GM18868 (cell line): ENCODE results near the gene LMBR1.
A peak's percentile ranks its signal among the peaks of the same experiment; 100 is the strongest.
"Not testable (repeated sequence)": the region's sequence is repeated elsewhere in the genome, so short reads cannot be mapped to it uniquely, and the experiment has no call there.

Source experiments
- ATAC-seq: cut with Tn5 transposase; IDR thresholded peaks from one replicate; pipeline ENCODE4 v1.9.1; 2021; ENCODE audit warnings: mild to moderate bottlenecking, moderate library complexity; ENCODE audit not compliant: unreplicated experiment

The LMBR1 gene

DNA sequence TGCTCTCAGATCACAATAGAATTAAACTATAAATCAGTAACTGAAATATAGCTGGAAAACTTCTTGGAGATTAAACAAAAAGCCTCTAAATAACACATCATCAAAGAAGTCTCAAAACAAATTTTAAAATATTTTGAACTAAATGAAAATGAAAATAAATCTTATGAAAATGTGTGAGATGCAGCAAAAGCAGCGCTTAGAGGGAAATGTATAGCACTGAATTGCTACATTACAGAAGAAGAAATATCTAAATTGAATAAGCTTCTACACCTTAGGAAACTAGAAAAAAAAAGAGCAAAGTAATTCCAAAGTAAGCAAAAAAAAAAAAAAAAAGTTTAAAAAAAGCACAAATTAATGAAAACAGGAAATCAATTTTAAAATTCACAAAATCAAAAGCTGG is 35.2 kb downstream of the LMBR1 start:
- no peak for ATAC-seq

DNA sequence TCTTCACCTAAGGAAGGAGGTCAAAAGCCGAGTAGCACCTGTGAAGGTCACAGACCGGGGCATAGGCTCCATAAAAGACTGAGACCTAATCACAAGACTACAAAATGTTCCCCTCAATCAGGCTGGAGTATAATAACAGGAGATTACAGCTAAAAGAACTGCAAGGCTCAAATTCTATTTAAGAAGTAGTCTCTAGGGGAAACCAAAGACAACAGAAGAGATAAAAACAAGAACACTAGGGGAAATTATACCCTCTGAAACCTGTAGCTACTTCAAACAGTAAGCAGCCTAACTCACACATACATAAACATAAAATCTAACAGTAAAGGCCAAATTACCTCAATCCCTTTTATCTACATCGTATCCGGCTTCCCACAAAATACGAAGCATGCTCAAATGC is 38.3 kb downstream of the LMBR1 start:
- no peak for ATAC-seq

DNA sequence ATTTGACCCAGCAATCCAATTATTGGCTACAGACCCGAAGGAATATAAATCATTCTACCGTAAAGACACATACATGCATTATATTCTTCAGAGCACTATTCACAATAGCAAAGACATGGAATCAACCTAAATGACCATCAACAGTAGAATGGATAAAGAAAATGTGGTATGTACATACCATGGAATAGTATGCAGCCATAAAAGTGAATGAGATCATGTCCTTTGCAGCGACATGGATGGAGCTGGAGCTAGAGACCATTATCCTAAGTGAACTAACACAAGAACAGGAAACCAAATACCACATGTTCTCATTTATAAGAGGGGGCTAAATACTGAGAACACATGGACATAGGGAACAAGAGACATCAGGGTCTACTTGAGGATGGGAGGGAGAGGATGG is 44.0 kb downstream of the LMBR1 start:
- no peak for ATAC-seq

DNA sequence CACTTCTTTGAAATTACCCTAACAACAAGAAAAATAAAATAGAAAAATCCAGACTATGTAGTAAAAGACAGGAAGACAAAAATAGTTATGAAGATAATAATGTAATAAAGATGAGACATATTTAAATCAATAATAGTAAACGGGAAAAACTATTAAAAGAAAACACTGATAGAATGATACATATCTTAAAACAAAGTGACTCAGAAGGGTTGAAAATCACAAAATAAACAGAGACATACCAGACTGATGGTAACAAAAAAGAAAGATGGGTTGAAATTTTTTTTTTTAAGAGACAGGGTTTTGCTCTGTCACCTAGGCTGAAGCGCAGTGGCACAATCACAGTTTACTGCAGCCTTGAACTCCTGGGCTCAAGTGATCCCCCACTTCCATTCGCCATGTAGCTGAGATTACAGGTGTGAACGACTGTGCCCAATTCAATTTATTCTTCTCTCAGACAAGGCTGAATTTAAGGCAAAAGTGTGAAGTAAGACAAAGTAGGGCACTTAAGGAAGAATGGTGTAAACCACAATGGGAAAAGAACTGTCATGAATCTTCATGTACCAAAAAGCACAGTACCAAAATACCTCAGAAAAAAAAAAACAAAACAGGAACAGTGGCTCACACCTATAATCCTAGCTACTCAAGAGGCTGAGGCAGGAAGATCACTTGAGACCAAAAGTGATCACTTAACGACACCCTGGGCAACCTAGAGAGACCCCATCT is 47.4 kb downstream of the LMBR1 start:
- no peak for ATAC-seq

DNA sequence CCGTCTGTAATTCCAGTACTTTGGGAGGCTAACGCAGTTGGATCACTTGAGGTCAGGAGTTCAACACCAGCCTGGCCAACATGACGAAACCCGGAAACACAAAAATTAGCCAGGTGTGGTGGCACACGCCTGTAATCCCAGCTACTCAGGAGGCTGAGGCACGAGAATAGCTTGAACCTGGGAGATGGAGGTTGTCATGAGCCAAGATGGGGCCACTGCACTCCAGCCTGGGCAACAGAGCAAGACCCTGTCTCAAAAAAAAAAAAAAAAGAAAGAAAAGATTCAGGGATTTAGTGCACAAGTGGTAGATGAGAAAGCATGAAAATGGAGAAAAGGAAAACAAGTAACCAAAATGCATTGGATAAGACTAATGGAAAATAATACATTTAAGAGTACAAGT is 49.4 kb downstream of the LMBR1 start:
- not testable (repeated sequence) for ATAC-seq

DNA sequence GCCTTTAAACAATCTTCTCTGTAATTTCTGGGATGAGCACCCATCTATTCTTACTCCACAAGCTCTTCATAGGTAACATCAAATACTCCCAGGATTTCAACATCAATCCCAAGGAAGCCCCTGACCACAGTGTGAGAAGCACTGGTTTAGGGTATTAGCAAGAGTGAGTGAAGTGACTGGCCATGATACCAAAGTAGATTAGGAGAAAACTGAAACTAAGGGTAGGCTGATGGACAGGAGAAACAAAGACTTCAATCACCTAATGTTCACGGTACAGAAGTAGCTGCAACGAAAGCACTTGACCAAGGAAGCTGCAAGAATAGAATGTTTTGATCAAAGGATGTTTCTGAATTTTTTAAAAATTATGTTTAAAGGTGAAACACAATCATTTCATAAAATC is 49.8 kb downstream of the LMBR1 start:
- no peak for ATAC-seq

DNA sequence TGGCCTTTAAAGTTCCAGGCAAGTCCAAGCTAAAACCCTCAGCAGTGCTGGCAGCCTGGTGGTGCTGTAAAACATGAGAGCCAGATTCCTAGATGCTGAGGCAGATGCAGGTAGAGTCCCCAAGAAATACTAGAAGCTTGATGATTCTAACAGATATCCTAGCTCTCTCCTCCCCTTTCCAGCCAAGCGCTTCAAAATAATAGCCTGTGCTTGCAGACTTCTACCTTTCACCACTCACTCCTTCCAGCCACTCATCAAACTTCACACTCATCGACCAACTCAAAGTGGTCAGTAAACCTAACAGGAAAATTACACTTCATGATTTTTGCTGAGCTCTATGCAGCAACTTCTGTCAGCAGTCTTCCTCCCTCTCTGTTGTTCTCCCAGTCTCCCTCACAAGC is 50.2 kb downstream of the LMBR1 start:
- ATAC-seq: no peak

DNA sequence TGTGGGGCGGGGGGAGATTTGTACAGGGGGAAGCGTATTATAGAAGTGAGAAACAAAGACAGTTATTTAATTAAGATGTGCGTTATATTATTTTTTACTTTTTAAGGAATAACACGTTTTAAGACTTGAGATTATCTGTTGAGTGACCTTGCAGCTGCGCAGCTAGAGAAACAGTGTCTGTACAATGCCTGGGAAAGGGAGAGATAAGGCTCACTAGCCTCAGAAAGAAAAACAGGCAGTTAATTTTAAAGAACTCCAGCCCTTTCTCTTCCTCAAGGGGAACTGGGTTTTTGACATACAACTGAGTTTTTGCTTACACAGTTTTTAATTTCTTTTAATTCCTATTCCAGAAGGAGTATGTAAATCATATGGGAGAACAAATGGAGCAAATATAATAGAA is 50.7 kb downstream of the LMBR1 start:
- ATAC-seq: no peak

DNA sequence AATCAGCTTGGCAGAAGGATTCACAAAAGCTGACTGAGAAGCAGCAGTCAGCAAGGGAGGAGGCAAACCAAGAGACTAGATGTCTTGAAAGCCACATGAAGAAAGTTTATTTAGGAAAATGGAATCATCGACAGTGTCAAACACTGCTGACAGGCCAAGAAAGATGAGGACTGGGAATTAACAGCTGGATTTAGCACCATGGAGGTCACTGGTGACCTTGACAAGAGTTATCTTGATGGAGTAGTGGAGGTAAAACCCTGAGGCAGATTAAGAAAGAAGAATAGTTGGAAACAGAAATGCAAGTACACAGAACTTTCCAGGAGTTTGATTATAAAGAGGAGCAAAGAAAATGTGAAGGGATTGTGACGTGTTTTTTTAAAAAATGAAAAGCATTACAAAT is 51.5 kb downstream of the LMBR1 start:
- no peak for ATAC-seq

DNA sequence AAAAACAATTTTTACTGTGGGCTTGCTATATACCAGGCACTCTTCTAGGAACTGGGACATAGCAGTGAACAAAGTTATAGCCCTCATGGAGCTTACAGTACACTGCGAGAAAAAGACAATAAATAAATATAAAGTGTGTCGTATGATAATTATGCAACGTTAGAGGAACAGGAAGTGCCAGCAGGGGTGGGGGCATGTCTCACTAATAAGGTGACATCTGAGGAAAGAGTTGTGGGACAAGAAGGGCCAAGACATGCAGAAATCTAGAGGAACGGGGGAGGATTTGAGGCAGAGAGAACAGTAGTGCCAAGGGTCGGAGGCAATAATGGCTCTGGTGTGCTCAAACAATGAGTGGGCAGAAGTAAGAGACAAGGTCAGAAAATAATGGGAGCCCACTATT is 52.8 kb downstream of the LMBR1 start:
- ATAC-seq: no peak

DNA sequence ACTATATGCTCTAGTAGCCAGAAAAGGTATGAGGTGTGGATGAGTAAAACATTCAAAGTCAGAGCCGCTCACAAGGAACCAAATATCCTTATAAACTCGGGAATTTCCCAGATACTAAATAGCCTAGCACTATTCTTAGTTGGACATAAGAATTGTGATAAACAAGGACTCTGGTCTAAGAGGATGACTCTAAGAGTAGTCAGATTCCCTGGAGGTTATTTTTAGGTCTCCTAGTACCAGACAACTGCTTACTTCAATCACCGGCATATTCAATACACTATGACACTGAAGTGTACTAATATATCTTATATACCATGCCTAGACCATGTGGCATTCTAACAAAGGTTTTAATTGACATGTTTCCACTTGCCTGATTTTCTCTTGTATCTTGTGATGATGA is 56.5 kb downstream of the LMBR1 start:
- no peak for ATAC-seq

DNA sequence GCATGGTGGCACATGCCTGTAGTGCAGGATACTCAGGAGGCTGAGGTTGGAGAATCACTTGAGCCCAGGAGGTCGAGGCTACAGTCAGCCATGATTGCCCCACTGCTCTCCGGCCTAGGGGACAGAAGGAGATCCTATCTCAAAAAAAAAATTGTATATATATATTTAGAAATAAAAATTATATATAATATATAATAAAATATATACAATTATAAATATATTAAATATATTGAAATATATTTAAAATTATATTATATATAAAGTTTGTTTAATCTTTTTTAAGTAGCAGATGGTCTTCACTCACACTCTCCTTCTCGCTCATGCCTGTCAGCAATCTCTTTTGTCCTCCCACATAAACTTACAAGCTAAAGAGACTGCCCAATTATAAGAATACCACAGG is 58.5 kb downstream of the LMBR1 start:
- no peak for ATAC-seq

DNA sequence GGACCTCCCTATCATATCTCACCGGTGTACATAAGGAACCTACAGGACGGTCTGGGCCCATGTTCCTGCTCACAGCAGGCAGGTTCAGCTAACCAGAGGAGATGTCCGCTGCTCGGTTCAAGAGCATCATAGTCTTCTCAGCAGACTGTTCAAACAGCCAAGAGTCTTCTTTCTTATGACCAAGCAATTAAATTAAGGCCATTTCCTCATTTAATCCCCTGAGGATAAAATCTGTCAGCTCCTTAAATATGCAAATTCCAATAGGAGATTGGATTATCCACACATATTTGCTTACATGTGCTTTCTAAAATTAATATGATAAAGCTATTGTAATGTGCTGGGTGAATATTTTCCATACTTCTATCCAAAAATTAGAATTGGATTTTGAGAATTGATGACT is 59.7 kb downstream of the LMBR1 start:
- no peak for ATAC-seq

DNA sequence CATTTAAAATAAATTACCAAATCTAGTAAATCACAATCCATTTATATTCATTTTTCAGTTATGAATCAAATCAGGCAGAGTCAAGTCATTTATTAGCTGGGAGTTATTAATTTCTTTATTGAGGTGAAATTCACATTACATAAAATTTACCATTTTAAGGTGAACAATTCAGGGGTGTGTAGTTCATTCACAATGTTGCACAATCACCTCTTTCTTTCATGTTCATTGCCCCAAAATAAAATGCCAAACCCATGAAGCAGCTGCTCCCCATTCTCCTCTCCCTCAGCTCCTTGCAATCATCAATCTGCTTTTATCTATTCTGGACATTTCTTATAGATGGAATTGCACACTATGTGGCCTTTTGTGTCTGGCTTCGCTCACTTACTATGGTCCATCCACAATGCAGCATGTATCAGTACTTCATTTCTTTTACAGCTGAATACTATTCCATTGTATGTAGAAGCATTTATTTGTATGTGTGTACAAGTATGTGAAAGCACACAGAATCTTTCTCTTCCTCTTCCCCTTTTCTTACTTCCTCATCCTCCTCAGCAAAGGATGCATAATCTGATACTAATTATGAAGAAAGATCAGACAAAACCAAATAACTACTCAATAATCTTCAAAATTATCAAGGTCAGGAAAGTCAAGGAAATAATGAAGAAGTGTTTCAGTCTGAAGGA is 60.6 kb downstream of the LMBR1 start:
- ATAC-seq: peak; percentile 63

DNA sequence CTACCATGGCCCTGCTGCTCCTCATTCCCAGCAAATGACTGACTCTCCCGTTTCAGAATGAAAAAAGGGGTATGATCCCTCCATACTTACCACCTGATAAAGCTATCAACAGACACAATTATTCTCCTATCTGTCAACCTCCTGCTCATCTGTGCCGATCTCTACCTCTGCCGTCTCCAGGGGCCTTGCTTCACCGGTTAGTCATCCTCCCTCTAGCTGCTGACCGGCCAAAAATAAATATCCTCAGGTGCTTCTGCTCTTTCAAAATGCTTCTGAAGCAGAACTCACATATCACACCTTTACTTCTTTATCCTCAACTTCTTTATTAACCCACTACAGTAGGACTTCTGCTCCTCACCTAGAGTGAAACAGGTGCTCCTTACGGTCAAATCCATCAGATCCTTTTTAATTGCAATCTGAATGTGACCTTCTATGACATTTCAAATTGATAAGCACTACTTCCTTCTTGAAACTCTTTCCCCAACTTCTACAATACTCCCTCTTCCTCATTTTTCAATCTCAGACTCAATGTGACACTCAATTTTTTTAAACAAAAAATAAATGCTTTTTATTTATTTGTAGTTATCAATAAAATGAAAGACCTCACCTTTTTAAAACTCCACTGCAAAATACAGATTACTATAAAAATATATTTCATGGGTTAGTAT is 63.2 kb downstream of the LMBR1 start:
- no peak for ATAC-seq

DNA sequence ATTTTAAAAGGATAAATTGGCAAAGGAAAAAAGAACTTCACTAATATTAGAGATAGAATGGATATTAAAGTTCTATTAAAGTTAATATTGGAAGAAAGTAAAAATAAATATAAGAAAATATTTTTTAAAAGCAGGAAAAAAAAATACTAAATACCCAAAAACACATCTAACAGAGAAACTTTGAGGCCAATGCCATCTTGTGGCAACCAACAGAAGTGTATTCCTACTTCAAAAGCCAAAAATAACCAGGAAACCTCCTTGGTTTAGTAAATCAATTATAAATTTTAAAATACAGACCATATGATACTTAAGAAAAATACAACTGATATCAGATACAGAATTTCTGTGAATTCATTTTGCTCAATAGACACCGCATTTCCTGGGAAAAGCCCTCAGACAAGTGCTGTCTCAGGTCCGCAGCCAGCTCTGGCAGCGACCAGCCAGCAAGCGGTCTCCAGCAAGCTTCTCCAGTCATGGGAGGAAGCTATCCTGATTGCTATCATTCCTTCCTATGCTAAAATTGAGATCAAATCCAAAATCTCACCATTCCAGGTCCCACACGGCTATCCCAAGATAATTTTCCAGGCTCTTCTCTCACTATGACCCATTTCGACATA is 65.3 kb downstream of the LMBR1 start:
- no peak for ATAC-seq

DNA sequence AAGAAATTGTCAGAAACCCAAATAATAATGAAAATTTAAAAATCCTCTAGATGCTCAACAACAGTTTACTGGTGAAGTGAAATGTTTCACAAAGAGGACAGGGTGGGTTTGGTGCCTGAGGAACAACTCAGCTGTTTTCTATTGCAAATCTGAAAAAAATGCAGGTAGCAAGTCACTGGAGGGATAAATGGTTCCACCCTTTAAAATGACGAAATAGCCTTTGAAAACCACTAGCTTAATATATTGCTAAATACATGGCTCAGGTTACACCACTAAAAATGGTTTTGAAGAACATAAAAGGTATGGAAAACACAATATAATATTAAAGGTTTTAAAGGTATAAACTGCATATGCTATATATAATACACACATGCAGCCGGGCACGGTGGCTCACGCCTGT is 69.5 kb downstream of the LMBR1 start:
- no peak for ATAC-seq

DNA sequence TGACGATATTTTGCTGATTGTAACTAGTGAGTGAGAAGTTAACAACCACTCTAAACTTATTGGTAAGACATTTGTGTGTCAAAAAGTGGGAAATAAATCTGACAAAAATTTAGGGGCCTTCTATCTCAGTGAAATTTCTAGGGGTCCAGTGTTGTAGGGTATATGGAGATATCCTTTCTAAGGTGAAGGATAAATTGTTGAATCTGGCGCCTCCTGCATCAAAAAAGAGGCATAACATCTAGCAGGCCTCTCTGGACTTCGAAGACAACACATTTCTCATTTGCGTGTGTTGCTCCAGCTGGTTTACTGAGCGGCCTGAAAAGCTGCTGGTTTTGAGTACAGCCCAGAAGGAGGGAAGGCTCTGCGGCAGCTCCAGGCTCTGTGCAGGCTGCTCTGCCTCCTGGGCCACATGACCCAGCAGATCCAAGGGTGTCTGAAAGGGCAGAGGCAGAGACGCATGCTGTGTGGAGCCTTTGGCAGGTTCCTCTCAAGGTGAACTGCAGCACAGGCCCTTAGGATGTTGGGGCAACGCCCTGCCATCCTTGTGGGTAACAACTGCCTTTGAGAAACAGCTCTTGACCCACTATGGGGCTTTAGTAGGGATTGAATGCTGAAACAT is 72.4 kb downstream of the LMBR1 start:
- ATAC-seq: no peak

DNA sequence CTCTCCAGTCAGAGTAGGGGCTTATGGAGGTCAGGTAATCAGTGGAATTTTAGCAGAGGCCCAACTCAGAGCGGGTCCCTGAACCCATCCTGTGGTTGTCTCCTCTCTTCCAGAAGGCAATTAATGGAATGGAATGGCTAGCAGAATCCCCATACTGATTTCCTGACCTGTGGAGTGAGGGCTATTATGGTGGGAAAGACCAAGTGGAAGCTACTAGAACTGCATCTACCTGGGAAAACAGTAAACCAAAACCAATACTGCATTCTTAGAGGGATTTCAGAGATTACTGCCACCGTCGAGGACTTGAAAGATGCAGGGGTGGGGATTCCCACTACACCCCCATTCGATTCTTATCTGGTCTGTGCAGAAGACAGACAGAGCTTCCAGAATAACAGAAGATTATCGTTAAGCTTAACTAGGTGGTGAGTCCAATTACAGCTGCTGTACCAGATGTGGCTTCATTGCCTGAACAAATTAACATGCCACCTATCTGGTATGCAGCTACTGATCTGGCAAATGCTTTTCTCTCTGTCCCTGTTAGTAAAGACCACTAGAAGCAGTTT is 73.2 kb downstream of the LMBR1 start:
- ATAC-seq: no peak

DNA sequence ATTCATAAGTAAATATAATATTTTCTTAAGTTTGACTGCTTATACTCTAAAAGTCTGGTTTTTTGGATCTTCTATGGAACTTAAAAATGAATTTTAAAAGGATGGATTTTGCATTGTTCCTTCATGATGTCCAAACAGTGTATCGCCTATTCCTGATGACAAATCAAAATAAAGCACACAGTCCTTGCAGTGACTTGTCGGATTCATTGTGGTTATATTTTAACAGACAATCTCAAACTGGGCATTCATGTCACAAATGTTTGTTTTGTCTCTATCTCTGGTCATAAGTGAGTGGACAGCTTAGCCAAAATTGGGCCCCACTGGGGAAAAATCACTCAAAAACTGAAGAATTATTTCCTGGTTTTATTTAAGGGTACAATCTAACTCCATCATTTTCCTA is 74.8 kb downstream of the LMBR1 start:
- ATAC-seq: no peak

DNA sequence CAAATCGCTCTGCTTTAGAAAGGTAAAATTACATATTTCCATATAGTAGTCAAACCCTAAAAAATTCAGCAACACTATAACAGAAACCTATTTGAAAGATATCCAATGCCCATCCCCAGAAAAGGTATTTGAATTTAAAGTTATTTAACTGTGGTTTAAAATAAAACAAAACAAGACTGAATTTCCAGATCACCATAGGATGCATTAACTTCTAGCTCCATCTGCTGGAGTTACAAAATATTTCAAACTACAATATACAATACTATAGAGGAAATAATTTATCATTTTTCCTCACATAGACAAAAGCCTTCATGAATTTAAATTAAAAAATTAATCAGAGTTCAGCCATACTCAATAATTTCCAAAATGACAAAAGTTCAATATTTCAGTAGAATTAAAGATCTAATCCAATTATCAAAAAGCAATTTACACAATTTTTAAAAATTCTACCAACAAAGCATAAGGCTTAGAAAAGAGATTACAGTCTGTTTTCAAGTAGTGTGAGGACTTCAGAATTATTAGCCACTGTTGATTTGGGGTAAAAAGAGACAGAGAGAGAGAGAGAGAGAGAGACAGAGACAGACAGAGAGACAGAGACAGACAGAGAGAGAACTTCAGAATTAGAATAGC is 75.9 kb downstream of the LMBR1 start:
- ATAC-seq: no peak
